Measurements from ENCODE around the gene ENOX2.

GRCh38 chrX:130799393-130799792 lies 103.6 kb downstream of the ENOX2 start:
- TF ChIP-seq CTCF (IDR thresholded peaks at IDR 0.05) (no peak), POLR2A (IDR thresholded peaks at IDR 0.05) (no peak)

Measured in testis (tissue), 2 donors.